Measurements from ENCODE around the gene HLA-DOB. TPM values are rescaled to one million over a fixed set of nuclear protein-coding genes. Genes with fewer than 3 reads are reported as not detected.
A peak's percentile ranks its signal among the peaks of the same experiment; 100 is the strongest.

The HLA-DOB gene
- total and polyA plus RNA-seq, 2 of the 13 experiments (the other 11 are each of a cell fraction or from before 2014, with no cell fraction given) = not detected

DNA sequence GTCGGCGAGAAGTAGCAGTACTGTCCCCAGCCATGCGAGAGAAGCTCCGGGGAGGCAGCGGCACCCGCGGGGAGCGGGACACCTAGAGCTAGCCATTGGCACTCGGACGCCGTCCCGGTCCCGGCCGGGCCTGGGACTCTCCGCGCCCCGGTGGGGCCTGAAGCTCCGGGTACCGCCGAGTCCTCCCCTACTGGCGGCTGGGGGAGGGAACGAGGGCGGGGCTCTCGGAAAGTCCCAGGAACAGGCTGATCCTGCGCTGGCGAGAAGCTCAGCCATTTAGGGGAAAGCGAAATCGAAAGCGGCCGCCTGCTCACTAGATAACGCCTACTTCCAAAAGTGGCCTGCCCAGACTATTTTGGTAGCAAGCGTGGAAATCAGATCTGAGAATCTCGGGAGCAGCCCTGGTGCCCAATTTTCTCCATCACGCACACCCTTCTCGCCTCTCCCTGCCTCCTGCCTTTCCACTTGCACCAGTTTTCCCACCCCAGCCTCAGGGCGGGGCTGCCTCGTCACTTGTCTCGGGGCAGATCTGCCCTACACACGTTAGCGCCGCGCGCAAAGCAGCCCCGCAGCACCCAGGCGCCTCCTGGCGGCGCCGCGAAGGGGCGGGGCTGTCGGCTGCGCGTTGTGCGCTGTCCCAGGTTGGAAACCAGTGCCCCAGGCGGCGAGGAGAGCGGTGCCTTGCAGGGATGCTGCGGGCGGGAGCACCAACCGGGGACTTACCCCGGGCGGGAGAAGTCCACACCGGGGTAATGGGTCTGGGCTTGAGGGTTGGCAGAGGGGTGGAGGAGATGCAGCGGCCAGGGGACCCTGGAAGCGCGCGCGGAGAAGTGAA, 37.0 kb upstream of the HLA-DOB start, which contains the start of the genes PSMB9 and TAP1 (continued):
- TF ChIP-seq ZNF354B (CRISPR knock-in tag; IDR thresholded peaks at IDR 0.05) (no peak), ZSCAN9 (CRISPR knock-in tag; IDR thresholded peaks at IDR 0.05; ENCODE audit: borderline replicate concordance) (peak; percentile 29), ZNF33A (CRISPR knock-in tag; IDR thresholded peaks at IDR 0.05; ENCODE audit: borderline replicate concordance) (no peak; the same call in 1 of the 2 replicates), RAD51 (IDR thresholded peaks at IDR 0.05; ENCODE audit: borderline replicate concordance) (no peak), ATF7-NPFF (CRISPR knock-in tag; IDR thresholded peaks at IDR 0.05; ENCODE audit: low read depth) (peak; percentile 57), RBM22 (optimal IDR thresholded peaks at IDR 0.05; ENCODE audit: low read length) (no peak), HOXA9 (CRISPR knock-in tag; IDR thresholded peaks at IDR 0.05; ENCODE audit: borderline replicate concordance) (0 out of 2 replicates have a peak, but pooled peaks have one; percentile 11), ZNF12 (CRISPR knock-in tag; IDR thresholded peaks at IDR 0.05) (peak; percentile 61; the same call in 1 of the 2 replicates), MIXL1 (CRISPR knock-in tag; IDR thresholded peaks at IDR 0.05) (peak; percentile 47)
- TF ChIP-seq, protein P1, sequence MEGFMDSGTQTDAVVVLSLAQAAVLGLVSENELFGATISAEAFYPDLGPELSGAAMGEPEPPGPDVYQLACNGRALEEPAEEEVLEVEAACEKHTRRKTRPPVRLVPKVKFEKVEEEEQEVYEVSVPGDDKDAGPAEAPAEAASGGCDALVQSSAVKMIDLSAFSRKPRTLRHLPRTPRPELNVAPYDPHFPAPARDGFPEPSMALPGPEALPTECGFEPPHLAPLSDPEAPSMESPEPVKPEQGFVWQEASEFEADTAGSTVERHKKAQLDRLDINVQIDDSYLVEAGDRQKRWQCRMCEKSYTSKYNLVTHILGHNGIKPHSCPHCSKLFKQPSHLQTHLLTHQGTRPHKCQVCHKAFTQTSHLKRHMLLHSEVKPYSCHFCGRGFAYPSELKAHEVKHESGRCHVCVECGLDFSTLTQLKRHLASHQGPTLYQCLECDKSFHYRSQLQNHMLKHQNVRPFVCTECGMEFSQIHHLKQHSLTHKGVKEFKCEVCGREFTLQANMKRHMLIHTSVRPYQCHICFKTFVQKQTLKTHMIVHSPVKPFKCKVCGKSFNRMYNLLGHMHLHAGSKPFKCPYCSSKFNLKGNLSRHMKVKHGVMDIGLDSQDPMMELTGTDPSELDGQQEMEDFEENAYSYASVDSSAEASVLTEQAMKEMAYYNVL (CRISPR knock-in tag; IDR thresholded peaks at IDR 0.05; ENCODE audit: borderline replicate concordance) = peak; percentile 58; the same call in 1 of the 2 replicates
- TF ChIP-seq, protein P2, sequence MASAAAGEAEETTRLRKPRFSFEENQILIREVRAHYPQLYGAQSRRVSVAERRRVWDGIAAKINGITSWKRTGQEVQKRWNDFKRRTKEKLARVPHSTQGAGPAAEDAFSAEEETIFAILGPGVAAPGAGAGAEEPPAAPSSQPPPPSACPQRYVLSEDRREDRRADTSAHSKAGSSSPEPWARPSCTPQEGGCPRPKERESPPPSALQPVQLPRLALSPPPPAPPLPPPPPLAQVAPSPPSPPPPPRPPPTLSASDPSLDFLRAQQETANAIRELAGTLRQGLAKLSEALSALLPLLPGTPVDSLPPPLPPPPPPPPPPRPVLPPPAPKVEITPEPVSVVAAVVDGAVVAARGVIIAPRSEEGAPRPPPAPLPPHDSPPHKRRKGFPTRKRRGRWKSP (CRISPR knock-in tag; IDR thresholded peaks at IDR 0.05) = peak; percentile 100
- TF ChIP-seq, protein P3, sequence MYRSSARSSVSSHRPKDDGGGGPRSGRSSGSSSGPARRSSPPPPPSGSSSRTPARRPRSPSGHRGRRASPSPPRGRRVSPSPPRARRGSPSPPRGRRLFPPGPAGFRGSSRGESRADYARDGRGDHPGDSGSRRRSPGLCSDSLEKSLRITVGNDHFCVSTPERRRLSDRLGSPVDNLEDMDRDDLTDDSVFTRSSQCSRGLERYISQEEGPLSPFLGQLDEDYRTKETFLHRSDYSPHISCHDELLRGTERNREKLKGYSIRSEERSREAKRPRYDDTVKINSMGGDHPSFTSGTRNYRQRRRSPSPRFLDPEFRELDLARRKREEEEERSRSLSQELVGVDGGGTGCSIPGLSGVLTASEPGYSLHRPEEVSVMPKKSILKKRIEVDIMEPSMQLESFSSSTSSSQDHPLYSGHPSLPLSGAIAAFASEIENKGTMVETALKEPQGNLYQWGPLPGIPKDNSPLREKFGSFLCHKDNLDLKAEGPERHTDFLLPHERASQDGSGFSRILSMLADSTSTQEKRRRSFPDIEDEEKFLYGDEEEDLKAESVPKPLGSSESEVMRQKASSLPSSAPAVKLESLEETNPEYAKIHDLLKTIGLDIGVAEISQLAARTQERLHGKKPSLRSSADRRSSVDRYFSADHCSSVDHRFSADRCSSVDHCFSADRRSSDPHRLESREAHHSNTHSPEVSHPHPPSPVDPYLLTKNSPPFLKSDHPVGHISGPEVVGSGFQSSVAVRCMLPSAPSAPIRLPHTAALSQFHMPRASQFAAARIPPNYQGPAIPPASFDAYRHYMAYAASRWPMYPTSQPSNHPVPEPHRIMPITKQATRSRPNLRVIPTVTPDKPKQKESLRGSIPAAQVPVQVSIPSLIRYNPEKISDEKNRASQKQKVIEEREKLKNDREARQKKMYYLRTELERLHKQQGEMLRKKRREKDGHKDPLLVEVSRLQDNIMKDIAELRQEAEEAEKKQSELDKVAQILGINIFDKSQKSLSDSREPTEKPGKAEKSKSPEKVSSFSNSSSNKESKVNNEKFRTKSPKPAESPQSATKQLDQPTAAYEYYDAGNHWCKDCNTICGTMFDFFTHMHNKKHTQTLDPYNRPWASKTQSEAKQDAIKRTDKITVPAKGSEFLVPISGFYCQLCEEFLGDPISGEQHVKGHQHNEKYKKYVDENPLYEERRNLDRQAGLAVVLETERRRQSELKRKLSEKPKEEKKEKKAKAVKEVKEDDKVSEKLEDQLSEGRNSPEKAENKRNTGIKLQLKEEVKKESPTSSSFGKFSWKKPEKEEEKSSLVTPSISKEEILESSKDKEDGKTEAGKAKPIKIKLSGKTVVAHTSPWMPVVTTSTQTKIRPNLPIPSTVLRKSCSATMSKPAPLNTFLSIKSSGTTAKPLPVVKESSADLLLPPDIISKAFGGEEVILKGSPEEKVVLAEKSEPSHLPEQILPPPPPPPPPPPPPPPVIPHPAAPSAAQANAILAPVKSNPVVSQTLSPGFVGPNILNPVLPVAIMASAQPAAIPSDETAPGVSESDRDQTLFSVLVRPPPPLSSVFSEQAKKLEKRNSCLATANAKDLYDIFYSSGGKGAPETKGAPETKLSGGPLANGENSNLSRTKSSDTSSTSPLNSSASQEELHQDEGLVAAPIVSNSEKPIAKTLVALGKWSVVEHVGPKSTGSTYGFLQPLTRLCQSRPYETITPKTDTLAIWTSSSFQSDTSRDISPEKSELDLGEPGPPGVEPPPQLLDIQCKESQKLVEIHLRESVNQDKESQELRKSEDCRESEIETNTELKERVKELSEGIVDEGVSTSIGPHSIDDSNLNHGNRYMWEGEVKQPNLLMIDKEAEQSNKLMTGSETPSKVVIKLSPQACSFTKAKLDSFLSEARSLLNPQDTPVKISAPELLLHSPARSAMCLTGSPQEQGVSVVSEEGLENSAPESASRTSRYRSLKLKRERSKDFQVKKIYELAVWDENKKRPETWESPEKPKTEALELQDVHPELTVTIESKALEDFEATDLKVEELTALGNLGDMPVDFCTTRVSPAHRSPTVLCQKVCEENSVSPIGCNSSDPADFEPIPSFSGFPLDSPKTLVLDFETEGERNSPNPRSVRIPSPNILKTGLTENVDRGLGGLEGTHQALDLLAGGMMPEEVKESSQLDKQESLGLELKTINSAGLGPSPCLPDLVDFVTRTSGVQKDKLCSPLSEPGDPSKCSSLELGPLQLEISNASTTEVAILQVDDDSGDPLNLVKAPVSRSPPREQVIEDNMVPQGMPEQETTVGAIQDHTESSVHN (CRISPR knock-in tag; IDR thresholded peaks at IDR 0.05) = no peak; the same call in 1 of the 2 replicates
- TF ChIP-seq, protein P4, sequence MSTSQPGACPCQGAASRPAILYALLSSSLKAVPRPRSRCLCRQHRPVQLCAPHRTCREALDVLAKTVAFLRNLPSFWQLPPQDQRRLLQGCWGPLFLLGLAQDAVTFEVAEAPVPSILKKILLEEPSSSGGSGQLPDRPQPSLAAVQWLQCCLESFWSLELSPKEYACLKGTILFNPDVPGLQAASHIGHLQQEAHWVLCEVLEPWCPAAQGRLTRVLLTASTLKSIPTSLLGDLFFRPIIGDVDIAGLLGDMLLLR (CRISPR knock-in tag; IDR thresholded peaks at IDR 0.05) = no peak; the same call in 1 of the 2 replicates
- TF ChIP-seq, protein P5, sequence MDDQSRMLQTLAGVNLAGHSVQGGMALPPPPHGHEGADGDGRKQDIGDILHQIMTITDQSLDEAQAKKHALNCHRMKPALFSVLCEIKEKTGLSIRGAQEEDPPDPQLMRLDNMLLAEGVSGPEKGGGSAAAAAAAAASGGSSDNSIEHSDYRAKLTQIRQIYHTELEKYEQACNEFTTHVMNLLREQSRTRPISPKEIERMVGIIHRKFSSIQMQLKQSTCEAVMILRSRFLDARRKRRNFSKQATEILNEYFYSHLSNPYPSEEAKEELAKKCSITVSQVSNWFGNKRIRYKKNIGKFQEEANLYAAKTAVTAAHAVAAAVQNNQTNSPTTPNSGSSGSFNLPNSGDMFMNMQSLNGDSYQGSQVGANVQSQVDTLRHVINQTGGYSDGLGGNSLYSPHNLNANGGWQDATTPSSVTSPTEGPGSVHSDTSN (CRISPR knock-in tag; IDR thresholded peaks at IDR 0.05; ENCODE audit: borderline replicate concordance) = 0 out of 2 replicates have a peak, but pooled peaks have one; percentile 69

All from HepG2 (cell line).